ENCODE data around the gene HOMER1.
"Not testable (repeated sequence)": the region's sequence is repeated elsewhere in the genome, so short reads cannot be mapped to it uniquely, and the experiment has no call there.

HOMER1 gene

DNA sequence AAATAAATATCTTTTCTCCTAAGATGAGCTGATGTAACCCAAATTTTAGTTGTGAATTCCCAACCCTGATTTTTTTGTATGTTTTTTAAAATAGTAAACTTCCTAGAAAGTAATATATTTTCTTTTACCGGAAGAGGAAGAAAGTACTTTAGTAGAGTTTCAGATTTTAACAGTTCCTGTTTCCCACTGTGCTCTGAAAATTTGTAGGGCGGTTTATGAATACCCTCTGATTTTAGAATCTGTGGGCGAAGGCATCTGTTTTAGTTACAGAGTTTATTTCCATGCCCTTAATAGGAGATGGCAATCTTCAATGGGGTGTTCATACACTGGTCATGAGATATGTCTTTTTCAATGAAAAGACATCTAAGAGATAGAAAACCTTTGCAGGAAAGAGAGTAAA lies 3.7 kb upstream of the HOMER1 start:
- DNase-seq (ENCODE audit: insufficient read length, low spot score) (no peak), FAIRE-seq (no peak)
- TF ChIP-seq, protein P1, sequence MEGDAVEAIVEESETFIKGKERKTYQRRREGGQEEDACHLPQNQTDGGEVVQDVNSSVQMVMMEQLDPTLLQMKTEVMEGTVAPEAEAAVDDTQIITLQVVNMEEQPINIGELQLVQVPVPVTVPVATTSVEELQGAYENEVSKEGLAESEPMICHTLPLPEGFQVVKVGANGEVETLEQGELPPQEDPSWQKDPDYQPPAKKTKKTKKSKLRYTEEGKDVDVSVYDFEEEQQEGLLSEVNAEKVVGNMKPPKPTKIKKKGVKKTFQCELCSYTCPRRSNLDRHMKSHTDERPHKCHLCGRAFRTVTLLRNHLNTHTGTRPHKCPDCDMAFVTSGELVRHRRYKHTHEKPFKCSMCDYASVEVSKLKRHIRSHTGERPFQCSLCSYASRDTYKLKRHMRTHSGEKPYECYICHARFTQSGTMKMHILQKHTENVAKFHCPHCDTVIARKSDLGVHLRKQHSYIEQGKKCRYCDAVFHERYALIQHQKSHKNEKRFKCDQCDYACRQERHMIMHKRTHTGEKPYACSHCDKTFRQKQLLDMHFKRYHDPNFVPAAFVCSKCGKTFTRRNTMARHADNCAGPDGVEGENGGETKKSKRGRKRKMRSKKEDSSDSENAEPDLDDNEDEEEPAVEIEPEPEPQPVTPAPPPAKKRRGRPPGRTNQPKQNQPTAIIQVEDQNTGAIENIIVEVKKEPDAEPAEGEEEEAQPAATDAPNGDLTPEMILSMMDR (IDR thresholded peaks at IDR 0.05; ENCODE audit: insufficient read depth, missing control alignments): no peak

DNA sequence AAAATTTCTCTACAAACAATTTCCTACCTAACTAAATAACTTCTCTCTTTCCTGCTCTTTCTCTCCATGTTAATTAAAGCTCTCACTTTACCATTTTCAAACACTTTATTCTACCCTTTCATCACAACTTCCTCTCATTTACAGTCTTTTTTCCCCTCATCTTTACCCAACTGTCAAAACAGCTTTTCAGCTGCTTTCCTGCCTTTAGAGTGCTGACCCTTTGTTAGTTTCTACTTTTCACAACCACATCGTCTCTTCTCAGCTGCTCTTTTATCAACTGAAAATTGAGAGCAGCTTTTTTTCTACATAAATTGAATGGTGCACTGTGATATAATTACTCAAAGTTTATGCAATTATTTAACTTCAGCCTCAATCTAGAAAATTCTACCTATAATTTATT lies 3.1 kb upstream of the HOMER1 start:
- DNase-seq (ENCODE audit: insufficient read length, low spot score): no peak
- TF ChIP-seq, protein P1 (IDR thresholded peaks at IDR 0.05; ENCODE audit: insufficient read depth, missing control alignments): no peak
- FAIRE-seq: no peak

GRCh38 chr5:79516331-79516730 lies 2.4 kb upstream of the HOMER1 start:
- not testable (repeated sequence) for FAIRE-seq; DNase-seq (ENCODE audit: insufficient read length, low spot score)

GRCh38 chr5:79514391-79515105 lies 614 bp upstream of the HOMER1 start:
- FAIRE-seq (peak; percentile 44), DNase-seq (ENCODE audit: insufficient read length, low spot score) (peak; percentile 67)
- TF ChIP-seq, protein P1 (IDR thresholded peaks at IDR 0.05; ENCODE audit: insufficient read depth, missing control alignments): no peak

GRCh38 chr5:79513308-79513703 lies 628 bp downstream of the HOMER1 start:
- TF ChIP-seq, protein P1 (IDR thresholded peaks at IDR 0.05; ENCODE audit: insufficient read depth, missing control alignments): no peak
- FAIRE-seq: no peak
- no peak for DNase-seq (ENCODE audit: insufficient read length, low spot score)

- no peak for DNase-seq (ENCODE audit: insufficient read length, low spot score)
- TF ChIP-seq, protein P1 (IDR thresholded peaks at IDR 0.05; ENCODE audit: insufficient read depth, missing control alignments): no peak
These were observed 1.2 kb downstream of the HOMER1 start for GRCh38 chr5:79512471-79513307.

DNA sequence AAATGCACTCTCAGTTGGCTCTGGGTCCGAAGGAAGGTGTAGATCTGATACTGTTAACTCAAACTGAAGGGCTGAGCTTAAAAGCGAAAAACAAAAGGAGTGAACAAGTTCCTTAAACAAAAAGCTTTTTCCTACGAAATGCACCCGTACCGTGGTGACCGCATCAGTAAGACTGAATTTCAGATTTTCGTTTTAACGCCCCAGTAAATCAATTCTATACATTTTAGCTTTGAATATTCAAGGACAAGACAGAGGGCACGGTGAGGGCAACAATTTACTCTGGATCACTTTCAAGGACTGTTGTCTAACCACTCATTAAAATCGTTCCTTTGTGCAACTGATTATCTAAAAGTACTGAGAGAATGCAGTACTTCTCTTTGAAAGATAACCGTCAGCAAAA lies 1.9 kb downstream of the HOMER1 start:
- TF ChIP-seq, protein P1 (IDR thresholded peaks at IDR 0.05; ENCODE audit: insufficient read depth, missing control alignments): no peak
- no peak for DNase-seq (ENCODE audit: insufficient read length, low spot score)
- FAIRE-seq: no peak

More at GRCh38 chr5:79512471-79513307, 1.2 kb downstream of the HOMER1 start:
- FAIRE-seq: no peak
